GM23248 (cell line): ENCODE results near the gene TMEM234. TPM values are rescaled to one million over a fixed set of nuclear protein-coding genes. Genes with fewer than 3 reads are reported as not detected.

Experiments used
- DNase-seq: peaks from one replicate; pipeline ENCODE4 v3.0.0-alpha.2; 2015
- H2AFZ ChIP-seq: fragments of 200-600 bp; sonication (generic); 2 replicates; pipeline ENCODE4 v1.6.1; 2016; ENCODE audit warnings: antibody characterized with exemption
- H3F3A ChIP-seq: fragments of 200-600 bp; sonication (generic); 2 replicates; pipeline ENCODE4 v1.6.1; 2016; ENCODE audit warnings: mild to moderate bottlenecking, antibody characterized with exemption, mixed run types; ENCODE audit not compliant: insufficient read depth
- H3K27ac ChIP-seq: fragments of 200-600 bp; sonication (generic); 2 replicates; pipeline ENCODE4 v1.5.1; 2016; ENCODE audit warnings: mild to moderate bottlenecking
- H3K27me3 ChIP-seq: fragments of 200-600 bp; sonication (generic); replicated peaks from 2 replicates; pipeline ENCODE4 v1.6.1; 2016; ENCODE audit warnings: mild to moderate bottlenecking; ENCODE audit not compliant: insufficient read depth
- H3K36me3 ChIP-seq: fragments of 200-600 bp; sonication (generic); 2 replicates; pipeline ENCODE4 v1.6.1; 2016; ENCODE audit warnings: low read depth, mild to moderate bottlenecking
- H3K4me1 ChIP-seq: fragments of 200-600 bp; sonication (generic); 2 replicates; pipeline ENCODE4 v1.6.1; 2016; ENCODE audit warnings: mild to moderate bottlenecking; ENCODE audit not compliant: insufficient read depth
- H3K4me2 ChIP-seq: fragments of 200-600 bp; sonication (generic); one replicate; pipeline ENCODE4 v1.6.1; 2016; ENCODE audit warnings: mild to moderate bottlenecking; ENCODE audit not compliant: unreplicated experiment
- H3K4me3 ChIP-seq: fragments of 200-600 bp; sonication (generic); 2 replicates; pipeline ENCODE4 v1.5.1; 2016; ENCODE audit warnings: mild to moderate bottlenecking
- H3K79me2 ChIP-seq: fragments of 200-600 bp; sonication (generic); 2 replicates; pipeline ENCODE4 v1.6.1; 2016; ENCODE audit warnings: mild to moderate bottlenecking; ENCODE audit not compliant: insufficient read depth
- H3K9ac ChIP-seq: fragments of 200-600 bp; sonication (generic); 2 replicates; pipeline ENCODE4 v1.6.1; 2016; ENCODE audit warnings: mild to moderate bottlenecking
- H3K9me2 ChIP-seq: fragments of 200-600 bp; sonication (generic); 2 replicates; pipeline ENCODE4 v1.6.1; 2016; ENCODE audit warnings: mixed run types, mild to moderate bottlenecking, moderate library complexity; ENCODE audit not compliant: insufficient read depth
- H3K9me3 ChIP-seq: fragments of 200-600 bp; sonication (generic); one replicate; pipeline ENCODE4 v1.6.1; 2017; ENCODE audit warnings: low read depth
- H4K20me1 ChIP-seq: fragments of 200-600 bp; sonication (generic); 2 replicates; pipeline ENCODE4 v1.6.0; 2016; ENCODE audit not compliant: insufficient read depth
- EZH2 ChIP-seq: fragments of 200-600 bp; sonication (generic); IDR thresholded peaks from 2 replicates; pipeline ENCODE4 v1.6.1; 2018; ENCODE audit warnings: antibody characterized with exemption, mild to moderate bottlenecking; ENCODE audit not compliant: insufficient read depth, poor library complexity, severe bottlenecking
- EZH2phosphoT487 ChIP-seq: fragments of 200-600 bp; sonication (generic); IDR thresholded peaks from 2 replicates; pipeline ENCODE4 v1.6.1; 2018; ENCODE audit warnings: antibody characterized with exemption, moderate library complexity, mild to moderate bottlenecking, low read depth; ENCODE audit not compliant: insufficient read depth
- WGBS, 2 experiments: methylation state at CpG; one replicate each; pipeline ENCODE4 v1.1.6; 2015 to 2017; ENCODE audit warnings: low lambda C conversion rate in 2 of 2, low coverage in 1 of 2; ENCODE audit errors: missing lambda C conversion rate in 2 of 2; 5-methylcytosine and 5-hydroxymethylcytosine counted together
- in situ Hi-C: fragments of 300-500 bp; cut with MboI; formaldehyde crosslinking; loops from 2 replicates; pipeline ENCODE4 v1.15.0; 2020
- polyA plus RNA-seq: library from polyadenylated mRNA; unstranded; fragments of >200 nt; fragmentation: Nextera tagmentation; extraction: Ambion mirVana; gene quantifications from 2 replicates; pipeline ENCODE4 v1.2.1, GENCODE V29; 2016
- total RNA-seq: library from RNA; depleted of rRNA; stranded (reverse); fragments of >200 nt; shearing (Covaris generic); gene quantifications from 2 replicates; pipeline ENCODE4 v1.2.3, GENCODE V29; 2014

The TMEM234 gene
- total and polyA plus RNA-seq, 2 experiments from 2014 or later: 23.5 to 26.1 TPM

DNA sequence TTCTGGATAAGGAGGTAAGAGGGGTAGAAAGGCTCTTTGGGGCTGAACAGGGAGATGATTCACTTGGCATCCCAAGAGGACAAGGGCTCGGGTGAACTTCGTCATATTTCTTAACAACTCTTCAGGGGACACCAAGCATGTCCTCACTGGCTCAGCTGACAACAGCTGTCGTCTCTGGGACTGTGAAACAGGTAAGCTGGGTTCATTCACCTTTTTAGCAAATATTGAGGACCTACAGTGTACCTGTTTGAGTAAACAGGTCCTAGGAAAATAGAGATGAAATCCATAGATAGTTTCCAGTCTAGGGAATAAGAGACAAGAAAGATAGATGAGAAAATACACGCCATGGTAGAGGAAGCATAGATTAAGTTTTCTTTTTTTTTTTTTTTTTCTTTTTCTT is 2.1 kb upstream of the TMEM234 start:
- Histone ChIP-seq H3K4me2 (no peak overlapping the region), H3K9ac (no peak overlapping the region), H4K20me1 (no peaks in the 10 kb centered on the region), H3K79me2 (peaks cover 83% of the 10 kb centered on the region), H3K9me2 (no peaks in the 10 kb centered on the region), H3F3A (peaks cover 11% of the 10 kb centered on the region; the same call in 1 of the 2 replicates), H3K27me3 (no peaks in the 10 kb centered on the region), H3K4me3 (no peak overlapping the region), H3K36me3 (peaks cover 40% of the 10 kb centered on the region), H3K9me3 (no peaks in the 10 kb centered on the region), H3K27ac (no peak overlapping the region), H2AFZ (no peak overlapping the region), H3K4me1 (peaks cover 28% of the 10 kb centered on the region)
- TF ChIP-seq EZH2 (no peak), EZH2phosphoT487 (no peak)
- in situ Hi-C loops: no loop called here
- WGBS, 2 experiments: 90 to 95% methylated on average over 4 of the region's 4 CpGs
- DNase-seq: no peak

DNA sequence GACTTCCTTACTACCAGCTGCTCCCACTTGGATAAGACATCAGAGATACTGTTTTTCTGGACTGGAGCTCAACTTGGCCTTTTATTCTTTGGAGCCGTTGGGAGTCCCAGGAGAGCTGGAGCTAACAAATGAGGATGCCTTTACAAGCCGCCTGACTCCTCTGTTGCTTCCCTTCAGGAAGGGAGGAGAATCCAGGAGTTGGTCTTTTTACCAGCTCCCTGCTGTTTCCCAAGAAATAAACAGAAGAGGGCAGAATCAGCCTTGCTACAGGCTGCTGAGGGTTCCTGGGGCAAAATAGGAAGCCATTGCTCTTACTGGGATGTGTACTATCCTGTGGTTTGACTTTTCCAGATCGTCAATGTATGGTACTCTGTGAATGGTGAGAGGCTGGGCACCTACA is 1.5 kb upstream of the TMEM234 start:
- peaks cover 35% of the 10 kb centered on the region for H3K36me3 ChIP-seq
- no peak for TF ChIP-seq EZH2
- no peak for TF ChIP-seq EZH2phosphoT487
- in situ Hi-C loops: no loop called here

DNA sequence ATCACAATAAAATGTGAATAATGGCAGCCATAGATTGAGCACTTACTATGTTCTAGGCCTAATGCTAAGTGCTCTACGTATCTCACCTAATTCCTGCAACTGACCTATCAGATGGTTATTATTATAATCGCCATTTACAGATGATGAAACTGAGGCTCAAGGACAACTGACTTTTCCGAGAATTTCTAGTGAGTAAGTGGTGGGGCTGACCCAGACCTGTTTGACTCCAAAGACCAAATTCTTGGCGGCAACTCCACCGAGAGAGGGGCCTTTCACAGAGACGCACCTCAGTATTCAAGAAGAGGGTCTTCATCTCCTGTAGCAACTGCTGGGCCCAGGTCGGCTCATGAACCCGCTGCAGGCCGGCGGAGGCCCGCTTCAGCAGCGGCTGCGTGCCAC is 573 bp downstream of the TMEM234 start:
- Histone ChIP-seq H4K20me1 (no peaks in the 10 kb centered on the region), H3K9me3 (no peaks in the 10 kb centered on the region), H3K36me3 (peaks cover 19% of the 10 kb centered on the region), H3K27ac (peak overlapping the region; percentile 86), H3K9me2 (no peaks in the 10 kb centered on the region), H3K79me2 (peaks cover 76% of the 10 kb centered on the region), H3K9ac (peak overlapping the region; percentile 100), H3F3A (no peaks in the 10 kb centered on the region), H2AFZ (peak overlapping the region; percentile 87), H3K4me3 (peak overlapping the region; percentile 95), H3K27me3 (no peaks in the 10 kb centered on the region), H3K4me1 (peaks cover 28% of the 10 kb centered on the region), H3K4me2 (peak overlapping the region; percentile 95)
- in situ Hi-C loops: no loop called here
- WGBS, 2 experiments: 1 to 6% methylated on average over 13 of the region's 13 CpGs
- TF ChIP-seq EZH2phosphoT487: no peak
- no peak for TF ChIP-seq EZH2
- DNase-seq: no peak

More for the DNA sequence above, 1.5 kb upstream of the TMEM234 start:
- Histone ChIP-seq H3K27me3 (no peaks in the 10 kb centered on the region), H3K9me2 (no peaks in the 10 kb centered on the region), H2AFZ (no peak overlapping the region), H3K9me3 (no peaks in the 10 kb centered on the region), H4K20me1 (no peaks in the 10 kb centered on the region), H3F3A (peaks cover 11% of the 10 kb centered on the region; the same call in 1 of the 2 replicates), H3K27ac (peak overlapping the region; percentile 86; the same call in 1 of the 2 replicates), H3K79me2 (peaks cover 87% of the 10 kb centered on the region), H3K4me1 (peaks cover 28% of the 10 kb centered on the region), H3K9ac (peak overlapping the region; percentile 100), H3K4me3 (peak overlapping the region; percentile 95), H3K4me2 (peak overlapping the region; percentile 95)
- WGBS, 2 experiments: 97 to 100% methylated on average over 3 of the region's 3 CpGs
- DNase-seq: peak; percentile 26

DNA sequence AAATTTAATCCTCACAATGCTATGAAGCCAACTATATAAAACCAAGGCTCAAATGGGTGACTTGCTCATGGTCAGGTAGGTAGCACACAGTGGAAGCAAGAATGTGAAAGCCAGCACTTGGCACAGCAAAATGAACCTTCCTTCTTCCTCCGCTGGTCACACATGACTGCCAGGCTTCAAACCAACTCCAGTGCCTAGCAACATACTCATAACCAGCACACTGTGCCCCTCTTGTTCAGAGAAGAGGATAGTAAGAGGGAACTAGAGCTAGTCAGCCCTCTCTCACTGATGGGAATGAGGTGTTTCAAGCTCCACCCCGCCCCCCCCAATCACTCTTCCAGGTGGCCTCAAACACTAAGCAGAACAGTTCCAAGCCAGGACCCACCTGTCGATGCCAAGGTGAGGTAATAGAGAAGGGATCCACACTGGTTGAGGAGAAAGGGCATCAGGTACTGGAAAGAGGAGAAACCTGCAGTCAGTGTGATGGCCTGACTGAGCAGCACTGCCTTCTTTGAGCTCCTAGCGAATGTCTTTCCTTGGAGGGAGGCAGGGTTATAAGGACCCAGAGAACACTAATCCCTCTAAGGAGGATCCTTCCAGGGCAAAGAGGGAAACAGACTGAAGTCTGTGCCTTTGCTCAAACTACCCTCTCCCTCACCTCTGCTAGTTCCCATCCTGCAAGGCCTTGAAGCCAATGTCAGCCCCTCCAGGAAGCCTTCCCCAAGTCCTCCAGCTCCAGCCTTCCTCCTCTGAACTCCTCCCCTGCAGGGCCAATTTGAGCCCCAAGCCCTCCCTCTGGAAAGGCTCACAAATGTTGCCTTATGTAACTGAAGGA is 1.2 kb downstream of the TMEM234 start:
- Histone ChIP-seq H3K36me3 (peaks cover 16% of the 10 kb centered on the region), H3F3A (no peaks in the 10 kb centered on the region), H3K9ac (peak overlapping the region; percentile 100), H4K20me1 (no peaks in the 10 kb centered on the region), H3K9me2 (no peaks in the 10 kb centered on the region), H2AFZ (peak overlapping the region; percentile 87), H3K4me3 (peak overlapping the region; percentile 95), H3K79me2 (peaks cover 70% of the 10 kb centered on the region), H3K4me1 (peaks cover 28% of the 10 kb centered on the region), H3K27ac (peak overlapping the region; percentile 86), H3K27me3 (no peaks in the 10 kb centered on the region), H3K4me2 (peak overlapping the region; percentile 95), H3K9me3 (no peaks in the 10 kb centered on the region)
- no peak for DNase-seq
- TF ChIP-seq EZH2phosphoT487: no peak
- TF ChIP-seq EZH2: no peak
- in situ Hi-C loops: no loop called here
- 80 to 88% methylated on average over 4 of the region's 4 CpGs for whole genome bisulfite sequencing, 2 experiments
